GM12873 (cell line): Measurements from ENCODE around the gene TUBA4B.
A peak's percentile ranks its signal among the peaks of the same experiment; 100 is the strongest.

Experiments
- CTCF ChIP-seq: IDR thresholded peaks from 2 replicates; pipeline ENCODE4 v1.5.1; 2012; ENCODE audit warnings: low read depth, mild to moderate bottlenecking, moderate library complexity, low read length, control low read depth; ENCODE audit not compliant: insufficient read depth; ENCODE audit errors: missing control alignments

Gene TUBA4B

DNA sequence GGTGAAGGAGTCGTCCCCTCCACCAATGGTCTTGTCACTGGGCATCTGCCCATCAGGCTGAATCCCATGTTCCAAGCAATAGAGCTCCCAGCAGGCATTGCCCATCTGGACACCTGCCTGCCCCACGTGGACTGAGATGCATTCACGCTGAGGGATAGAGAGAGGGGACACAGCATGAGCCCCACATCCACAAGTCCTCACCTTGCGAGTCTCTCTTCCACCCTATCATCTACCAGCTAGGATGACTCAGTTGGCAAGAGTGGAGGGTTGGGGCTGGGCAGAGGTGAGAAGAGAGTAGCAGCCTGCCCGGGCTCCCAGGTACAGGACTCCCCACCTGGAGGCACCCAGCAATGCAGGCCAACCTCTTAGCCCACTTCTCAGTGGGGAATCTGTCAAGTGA is 959 bp upstream of the TUBA4B start:
- no peak for TF ChIP-seq CTCF

GRCh38 chr2:219252570-219252899 is 508 bp upstream of the TUBA4B start:
- no peak for TF ChIP-seq CTCF

- TF ChIP-seq CTCF = peak; percentile 8
Observed at GRCh38 chr2:219253753-219254589, 928 bp downstream of the TUBA4B start, which contains the start of gene TUBA4A. TSS of gene TUBA4A (minus strand) at chr2:219253918. CDS start at chr2:219253858, 60 bp downstream.

DNA sequence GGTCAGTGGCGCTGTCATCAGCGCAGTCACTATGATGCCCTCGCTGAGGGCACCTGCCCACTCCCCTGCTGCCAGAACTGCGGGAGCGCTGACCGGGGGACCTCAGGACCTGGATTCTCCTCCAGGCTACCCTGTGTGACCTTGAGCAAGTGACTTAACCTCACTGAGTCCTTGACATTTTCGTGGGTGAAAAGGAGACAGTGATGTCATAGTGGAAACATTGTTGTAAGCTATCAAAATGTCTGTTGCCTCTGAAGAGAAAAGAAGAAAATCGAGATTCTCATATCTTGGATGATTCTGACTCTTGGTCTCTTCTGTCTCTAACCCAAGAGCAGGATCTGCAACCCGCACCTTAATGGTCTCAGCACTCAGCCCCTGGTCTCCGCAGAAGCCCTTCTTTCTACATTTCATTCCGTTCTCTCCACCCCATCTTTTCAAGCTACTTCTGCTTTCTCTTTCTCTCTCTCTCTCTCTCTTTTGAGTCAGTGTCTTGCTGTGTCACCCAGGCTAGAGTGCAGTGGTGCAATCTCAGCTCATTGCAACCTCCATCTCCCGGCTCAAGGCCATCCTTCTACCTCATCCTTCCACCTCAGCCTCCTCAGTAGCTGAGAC is 1.7 kb downstream of the TUBA4B start:
- no peak for TF ChIP-seq CTCF

DNA sequence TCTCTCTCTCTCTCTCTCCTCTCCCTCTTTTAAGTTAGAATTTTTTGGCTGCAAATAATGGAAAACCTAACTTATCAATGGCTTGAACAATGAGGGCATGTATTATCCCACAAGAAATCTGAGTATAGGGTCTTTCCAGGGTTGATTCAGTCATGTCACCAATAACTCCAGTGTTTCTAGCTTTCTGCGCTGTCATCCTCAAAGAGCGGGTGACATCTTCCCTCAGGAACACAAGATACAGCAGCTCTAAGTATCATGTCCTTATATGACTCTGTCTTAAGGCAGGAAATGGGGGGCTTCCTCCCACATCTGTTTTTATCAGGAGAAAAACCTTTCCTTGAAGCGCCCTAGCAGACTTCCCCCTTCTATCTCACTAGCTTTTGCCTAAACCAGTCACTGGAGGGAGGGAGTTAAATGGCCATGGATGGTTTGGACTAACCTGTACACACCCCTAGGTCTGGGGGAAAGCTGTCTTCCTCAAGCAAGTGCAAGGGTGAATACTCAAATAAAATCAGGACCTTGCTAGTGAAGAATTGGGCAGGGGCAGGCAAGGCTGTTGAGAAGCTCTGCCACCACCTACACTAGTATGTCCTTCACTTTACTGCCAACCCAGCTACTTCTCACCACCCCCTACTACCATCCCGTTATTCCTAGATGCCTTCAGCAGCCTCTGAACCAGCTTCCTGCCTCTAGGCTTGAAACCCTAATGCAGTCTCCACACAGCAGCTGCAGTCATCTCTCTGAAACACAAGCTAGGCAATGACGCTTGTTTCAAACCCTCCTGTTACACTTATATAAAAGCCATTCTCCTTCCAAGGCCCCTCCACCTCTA is 8.2 kb downstream of the TUBA4B start:
- TF ChIP-seq CTCF = no peak

- TF ChIP-seq CTCF = no peak
Observed at GRCh38 chr2:219266232-219266631, 13.2 kb downstream of the TUBA4B start.

GRCh38 chr2:219266886-219267285 is 13.8 kb downstream of the TUBA4B start:
- TF ChIP-seq CTCF = no peak
